OCI-LY7 (cell line): ENCODE data around the gene MARK4. TPM values are rescaled to one million over a fixed set of nuclear protein-coding genes. Genes with fewer than 3 reads are reported as not detected.

Experiments
- BruUV-seq: library from RNA; stranded (reverse); fragments of 400-500 nt; replicated peaks from 2 replicates; lab custom pipeline; 2021; lab: Mats Ljungman, UMichigan
- CTCF ChIA-PET: fragments of 300-600 bp; sonication (Branson Sonifier 250); formaldehyde crosslinking; loops from one replicate; lab custom pipeline; 2022; ENCODE audit warnings: antibody characterized with exemption; ENCODE audit not compliant: unreplicated experiment; lab: Charles Lee
- POLR2A ChIA-PET: fragments of 300-600 bp; sonication (Branson Sonifier 250); formaldehyde crosslinking; loops from one replicate; lab custom pipeline; 2022; ENCODE audit warnings: antibody characterized with exemption; lab: Charles Lee
- DNase-seq: peaks from one replicate; pipeline ENCODE4 v3.0.0-alpha.2; 2015; ENCODE audit warnings: low spot score
- H2AFZ ChIP-seq: fragments of 200-600 bp; sonication (generic), shearing (Covaris generic); 2 replicates; pipeline ENCODE4 v1.6.1; 2014; ENCODE audit warnings: mild to moderate bottlenecking, antibody characterized with exemption, low read length, moderate library complexity
- H3K27ac ChIP-seq: fragments of 200-600 bp; sonication (generic); 2 replicates; pipeline ENCODE4 v1.5.1; 2014; ENCODE audit warnings: mixed run types, low read depth, mild to moderate bottlenecking, moderate library complexity, low read length, inconsistent platforms; ENCODE audit not compliant: poor library complexity, severe bottlenecking
- H3K36me3 ChIP-seq: fragments of 200-600 bp; sonication (generic); 2 replicates; pipeline ENCODE4 v1.6.1; 2014; ENCODE audit warnings: mild to moderate bottlenecking, antibody characterized with exemption, low read length, moderate library complexity, mixed read lengths; ENCODE audit not compliant: insufficient read depth
- H3K4me1 ChIP-seq: fragments of 200-600 bp; sonication (generic); 2 replicates; pipeline ENCODE4 v1.5.1; 2014; ENCODE audit warnings: mild to moderate bottlenecking, low read length; ENCODE audit not compliant: insufficient read depth, poor library complexity, severe bottlenecking
- H3K4me2 ChIP-seq: fragments of 200-600 bp; sonication (generic); 2 replicates; pipeline ENCODE4 v1.6.1; 2014; ENCODE audit warnings: mild to moderate bottlenecking, low read length
- H3K4me3 ChIP-seq: fragments of 200-600 bp; sonication (generic); 2 replicates; pipeline ENCODE4 v1.5.1; 2014; ENCODE audit warnings: mild to moderate bottlenecking, low read depth, low read length; ENCODE audit not compliant: poor library complexity, severe bottlenecking
- H3K79me2 ChIP-seq: fragments of 200-600 bp; sonication (generic); 2 replicates; pipeline ENCODE4 v1.6.1; 2016; ENCODE audit warnings: low read depth, mild to moderate bottlenecking, low read length, moderate library complexity, mixed read lengths; ENCODE audit not compliant: insufficient read depth
- H3K9me2 ChIP-seq: fragments of 200-600 bp; sonication (generic); 2 replicates; pipeline ENCODE4 v1.6.1; 2016; ENCODE audit warnings: mild to moderate bottlenecking, low read length, mixed read lengths; ENCODE audit not compliant: insufficient read depth
- H3K9me3 ChIP-seq: fragments of 200-600 bp; sonication (generic); 2 replicates; pipeline ENCODE4 v1.6.1; 2014; ENCODE audit warnings: mild to moderate bottlenecking, mixed run types, low read length, mixed read lengths
- H4K20me1 ChIP-seq: fragments of 200-600 bp; sonication (generic); 2 replicates; pipeline ENCODE4 v1.6.1; 2014; ENCODE audit warnings: mild to moderate bottlenecking, antibody characterized with exemption, low read length, moderate library complexity, mixed read lengths; ENCODE audit not compliant: insufficient read depth
- EZH2phosphoT487 ChIP-seq: fragments of 200-600 bp; sonication (generic); IDR thresholded peaks from 2 replicates; pipeline ENCODE4 v1.6.1; 2018; ENCODE audit warnings: low read depth, borderline replicate concordance, mild to moderate bottlenecking, mixed run types, antibody characterized with exemption, low read length, moderate library complexity, mixed read lengths
- intact Hi-C: fragments of 100-400 bp; cut with micrococcal nuclease; formaldehyde crosslinking; loops from one replicate; pipeline ENCODE4 v1.10.0; 2022; ENCODE audit not compliant: unreplicated experiment
- total RNA-seq, 2 experiments: library from RNA; depleted of rRNA in 1 of 2; stranded (reverse); fragments of >200 nt in 1 of 2; shearing (Covaris generic) in 1 of 2; gene quantifications; 2 replicates each; pipeline ENCODE4 v1.2.3, GENCODE V29; 2014 to 2022
- TF ChIP-seq, protein P1 (sequence below): fragments of 200-600 bp; sonication (generic); conservative IDR thresholded peaks from 2 replicates; pipeline ENCODE4 v1.5.1; 2014; ENCODE audit warnings: mild to moderate bottlenecking, antibody characterized with exemption, low read length, moderate library complexity, mixed read lengths

Gene MARK4
- total RNA-seq, 2 experiments from 2014 or later = 14.2 to 24.5 TPM

DNA sequence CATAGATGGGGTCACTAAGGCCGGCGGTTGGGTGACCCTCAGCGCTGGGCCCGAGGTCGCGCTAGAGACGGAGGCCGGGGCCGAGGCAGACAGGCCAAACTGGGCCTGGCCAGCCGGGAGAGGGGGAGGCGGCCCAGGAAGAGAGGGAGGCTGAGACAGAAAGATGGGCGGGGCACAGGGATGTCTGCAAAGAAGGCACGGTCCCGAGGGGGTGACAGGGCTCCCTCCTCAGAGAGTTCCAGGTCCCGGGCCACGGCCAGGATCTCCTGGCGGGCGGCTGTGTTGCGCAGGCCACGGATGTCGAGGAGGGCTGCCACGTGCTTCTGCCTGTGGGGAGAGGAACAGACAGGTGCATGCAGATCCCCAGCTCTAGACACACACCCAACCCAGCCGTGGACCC is 38.0 kb upstream of the MARK4 start:
- Histone ChIP-seq H3K36me3 (no peaks in the 10 kb centered on the region), H3K4me3 (no peak overlapping the region), H3K27ac (no peak overlapping the region), H4K20me1 (no peaks in the 10 kb centered on the region), H3K79me2 (no peaks in the 10 kb centered on the region), H3K4me1 (no peaks in the 10 kb centered on the region), H2AFZ (no peak overlapping the region), H3K4me2 (no peak overlapping the region), H3K9me3 (no peaks in the 10 kb centered on the region), H3K9me2 (no peaks in the 10 kb centered on the region)
- no TSS peak for BruUV-seq
- intact Hi-C loops = no loop called here
- DNase-seq = no peak
- CTCF ChIA-PET = interaction anchor here (0.7 kb wide), 1 partner anchor 130 kb away, joined by 3 read pairs; no protein-coding TSS in a partner anchor
- POLR2A ChIA-PET = interaction anchor here (0.6 kb wide), 1 partner anchor 29 kb away, joined by 4 read pairs; no protein-coding TSS in a partner anchor
- no peak for TF ChIP-seq EZH2phosphoT487
- TF ChIP-seq, protein P1, sequence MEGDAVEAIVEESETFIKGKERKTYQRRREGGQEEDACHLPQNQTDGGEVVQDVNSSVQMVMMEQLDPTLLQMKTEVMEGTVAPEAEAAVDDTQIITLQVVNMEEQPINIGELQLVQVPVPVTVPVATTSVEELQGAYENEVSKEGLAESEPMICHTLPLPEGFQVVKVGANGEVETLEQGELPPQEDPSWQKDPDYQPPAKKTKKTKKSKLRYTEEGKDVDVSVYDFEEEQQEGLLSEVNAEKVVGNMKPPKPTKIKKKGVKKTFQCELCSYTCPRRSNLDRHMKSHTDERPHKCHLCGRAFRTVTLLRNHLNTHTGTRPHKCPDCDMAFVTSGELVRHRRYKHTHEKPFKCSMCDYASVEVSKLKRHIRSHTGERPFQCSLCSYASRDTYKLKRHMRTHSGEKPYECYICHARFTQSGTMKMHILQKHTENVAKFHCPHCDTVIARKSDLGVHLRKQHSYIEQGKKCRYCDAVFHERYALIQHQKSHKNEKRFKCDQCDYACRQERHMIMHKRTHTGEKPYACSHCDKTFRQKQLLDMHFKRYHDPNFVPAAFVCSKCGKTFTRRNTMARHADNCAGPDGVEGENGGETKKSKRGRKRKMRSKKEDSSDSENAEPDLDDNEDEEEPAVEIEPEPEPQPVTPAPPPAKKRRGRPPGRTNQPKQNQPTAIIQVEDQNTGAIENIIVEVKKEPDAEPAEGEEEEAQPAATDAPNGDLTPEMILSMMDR = no peak

DNA sequence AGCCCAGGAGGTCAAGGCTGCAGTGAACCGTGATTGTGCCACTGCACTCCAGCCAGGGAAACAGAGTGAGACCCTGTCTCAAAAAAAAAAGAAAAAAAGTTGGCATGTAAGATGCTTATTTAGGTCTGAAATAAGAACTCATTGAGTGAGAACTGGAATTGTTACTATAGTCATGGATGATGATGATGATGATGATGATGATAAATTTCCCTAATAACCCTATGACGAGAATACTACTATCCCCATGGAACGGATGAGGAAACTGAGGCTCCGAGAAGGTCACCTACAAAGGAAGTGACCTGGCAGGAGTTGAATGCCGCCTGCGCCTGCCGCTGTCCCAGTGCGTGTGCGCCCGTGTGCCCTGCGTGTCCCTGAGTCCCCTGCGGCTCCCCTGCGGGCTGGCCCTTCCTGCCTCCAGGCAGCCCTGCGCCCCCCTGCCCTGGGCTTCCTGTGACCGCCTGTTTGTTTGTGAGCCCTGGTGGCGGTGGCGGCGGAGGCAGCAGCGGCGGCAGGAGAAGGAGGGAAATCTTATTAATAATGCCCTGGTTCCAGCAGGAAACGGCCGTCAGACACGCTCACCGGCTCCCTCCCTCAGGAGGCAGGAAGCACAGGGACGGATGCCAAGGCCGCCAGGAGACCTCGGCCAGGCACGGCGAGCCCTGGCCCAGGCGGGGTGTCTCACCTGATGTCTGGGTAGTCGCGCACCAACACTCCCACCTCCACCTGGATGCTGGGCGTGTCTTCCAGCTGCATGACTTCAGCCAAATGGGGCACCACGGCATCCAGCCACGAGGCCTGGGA is 35.5 kb upstream of the MARK4 start:
- H3K9me3 ChIP-seq = no peaks in the 10 kb centered on the region
- H3K36me3 ChIP-seq = no peaks in the 10 kb centered on the region
- H3K4me3 ChIP-seq = no peak overlapping the region
- H4K20me1 ChIP-seq = no peaks in the 10 kb centered on the region
- ChIA-PET POLR2A (no interaction called here), CTCF (no interaction called here)
- no peak overlapping the region for H2AFZ ChIP-seq
- H3K4me1 ChIP-seq = no peaks in the 10 kb centered on the region
- TF ChIP-seq EZH2phosphoT487 = no peak
- TF ChIP-seq, protein P1 = no peak
- intact Hi-C loops = no loop called here
- H3K27ac ChIP-seq = no peak overlapping the region
- DNase-seq = no peak
- H3K9me2 ChIP-seq = no peaks in the 10 kb centered on the region
- no peak overlapping the region for H3K4me2 ChIP-seq
- H3K79me2 ChIP-seq = no peaks in the 10 kb centered on the region
- BruUV-seq = no TSS peak

DNA sequence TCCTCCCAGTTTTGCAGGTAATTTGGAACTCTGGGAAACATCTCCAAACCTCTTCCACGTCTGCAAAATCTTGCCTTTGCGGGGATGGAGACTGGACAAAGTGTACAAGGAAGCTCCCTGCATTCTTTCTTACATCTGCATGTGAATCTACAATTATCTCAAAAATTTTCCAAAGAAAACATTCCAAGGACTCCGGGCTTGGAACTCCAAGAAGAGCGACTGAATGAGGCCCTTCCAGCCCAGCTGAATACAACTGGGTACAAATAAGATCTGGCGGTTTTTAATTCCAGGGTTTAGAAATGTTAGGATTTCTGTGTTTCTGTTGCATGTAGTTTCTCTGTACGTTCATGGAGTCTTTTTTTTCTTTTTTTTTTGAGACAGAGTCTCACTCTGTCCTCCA is 34.4 kb upstream of the MARK4 start:
- intact Hi-C loops = no loop called here
- no peaks in the 10 kb centered on the region for H4K20me1 ChIP-seq
- CTCF ChIA-PET = no interaction called here
- H3K4me1 ChIP-seq = no peaks in the 10 kb centered on the region
- DNase-seq = no peak
- no peaks in the 10 kb centered on the region for H3K9me2 ChIP-seq
- H3K27ac ChIP-seq = no peak overlapping the region
- POLR2A ChIA-PET = no interaction called here
- H3K9me3 ChIP-seq = no peaks in the 10 kb centered on the region
- H3K4me2 ChIP-seq = no peak overlapping the region
- H3K36me3 ChIP-seq = no peaks in the 10 kb centered on the region
- no peak overlapping the region for H2AFZ ChIP-seq
- BruUV-seq = no TSS peak
- no peak for TF ChIP-seq EZH2phosphoT487
- TF ChIP-seq, protein P1 = no peak
- no peak overlapping the region for H3K4me3 ChIP-seq
- no peaks in the 10 kb centered on the region for H3K79me2 ChIP-seq
